ENCODE measurements around the gene ANKRD11. TPM values are rescaled to one million over a fixed set of nuclear protein-coding genes. Genes with fewer than 3 reads are reported as not detected.

The ANKRD11 gene
- total RNA-seq, 1 donor from 2014 or later: 178 TPM

DNA sequence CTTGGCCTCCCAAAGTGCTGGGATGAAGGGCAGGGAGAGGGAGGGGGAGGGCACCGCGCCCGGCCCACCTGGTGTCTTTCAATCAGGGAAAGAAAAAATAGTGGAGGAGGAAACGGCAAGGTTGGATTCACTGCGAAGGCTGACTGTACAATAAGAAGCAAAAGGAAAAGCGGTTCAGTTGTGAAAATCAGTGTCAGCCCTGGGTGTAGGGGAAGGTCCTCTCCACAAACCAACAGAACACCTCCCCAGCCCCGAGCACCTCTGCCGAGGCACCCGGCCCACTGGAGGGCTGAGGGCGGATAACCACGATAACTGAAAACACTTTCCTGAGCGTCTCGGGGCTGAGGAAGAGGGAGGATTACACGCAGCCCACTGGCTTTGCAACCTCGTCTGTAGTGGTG lies 16.4 kb upstream of the ANKRD11 start:
- Mint-ChIP-seq H3K4me1 (ENCODE audit: low read depth) (peaks cover 15% of the 10 kb centered on the region), H3K36me3 (ENCODE audit: insufficient read depth) (no peaks in the 10 kb centered on the region), H3K9me3 (ENCODE audit: low read depth) (no peaks in the 10 kb centered on the region), H3K4me3 (ENCODE audit: low read depth) (peak overlapping the region; percentile 67), H3K27me3 (no peaks in the 10 kb centered on the region), H3K27ac (no peak overlapping the region)
- no peak for DNase-seq (ENCODE audit: low spot score, unreplicated experiment)
- TF ChIP-seq, protein P1, sequence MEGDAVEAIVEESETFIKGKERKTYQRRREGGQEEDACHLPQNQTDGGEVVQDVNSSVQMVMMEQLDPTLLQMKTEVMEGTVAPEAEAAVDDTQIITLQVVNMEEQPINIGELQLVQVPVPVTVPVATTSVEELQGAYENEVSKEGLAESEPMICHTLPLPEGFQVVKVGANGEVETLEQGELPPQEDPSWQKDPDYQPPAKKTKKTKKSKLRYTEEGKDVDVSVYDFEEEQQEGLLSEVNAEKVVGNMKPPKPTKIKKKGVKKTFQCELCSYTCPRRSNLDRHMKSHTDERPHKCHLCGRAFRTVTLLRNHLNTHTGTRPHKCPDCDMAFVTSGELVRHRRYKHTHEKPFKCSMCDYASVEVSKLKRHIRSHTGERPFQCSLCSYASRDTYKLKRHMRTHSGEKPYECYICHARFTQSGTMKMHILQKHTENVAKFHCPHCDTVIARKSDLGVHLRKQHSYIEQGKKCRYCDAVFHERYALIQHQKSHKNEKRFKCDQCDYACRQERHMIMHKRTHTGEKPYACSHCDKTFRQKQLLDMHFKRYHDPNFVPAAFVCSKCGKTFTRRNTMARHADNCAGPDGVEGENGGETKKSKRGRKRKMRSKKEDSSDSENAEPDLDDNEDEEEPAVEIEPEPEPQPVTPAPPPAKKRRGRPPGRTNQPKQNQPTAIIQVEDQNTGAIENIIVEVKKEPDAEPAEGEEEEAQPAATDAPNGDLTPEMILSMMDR (IDR thresholded peaks at IDR 0.05; ENCODE audit: unreplicated experiment): no peak

DNA sequence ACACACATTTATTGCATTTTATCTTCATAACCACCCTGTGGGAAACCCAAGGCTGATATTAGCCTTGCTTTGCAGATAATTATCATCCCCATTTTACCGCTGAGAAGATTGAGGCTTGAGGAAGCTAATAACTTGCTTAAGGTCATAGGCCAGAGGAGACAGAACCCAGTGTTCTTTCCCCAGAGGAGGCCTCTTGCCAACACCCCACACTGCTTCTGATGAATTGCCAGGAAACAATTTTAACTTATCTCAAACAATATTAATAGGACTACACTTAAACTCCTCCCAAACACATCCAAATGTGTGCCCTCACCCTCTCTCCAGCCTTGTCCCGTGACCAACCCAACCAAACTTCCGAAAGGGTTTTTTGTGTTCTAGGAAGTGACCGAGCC lies 15.7 kb upstream of the ANKRD11 start:
- Mint-ChIP-seq H3K27ac (no peak overlapping the region), H3K36me3 (ENCODE audit: insufficient read depth) (no peaks in the 10 kb centered on the region), H3K4me3 (ENCODE audit: low read depth) (peak overlapping the region; percentile 40), H3K27me3 (no peaks in the 10 kb centered on the region), H3K4me1 (ENCODE audit: low read depth) (peaks cover 15% of the 10 kb centered on the region), H3K9me3 (ENCODE audit: low read depth) (no peaks in the 10 kb centered on the region)
- TF ChIP-seq, protein P1 (IDR thresholded peaks at IDR 0.05; ENCODE audit: unreplicated experiment): no peak
- no peak for DNase-seq (ENCODE audit: low spot score, unreplicated experiment)

DNA sequence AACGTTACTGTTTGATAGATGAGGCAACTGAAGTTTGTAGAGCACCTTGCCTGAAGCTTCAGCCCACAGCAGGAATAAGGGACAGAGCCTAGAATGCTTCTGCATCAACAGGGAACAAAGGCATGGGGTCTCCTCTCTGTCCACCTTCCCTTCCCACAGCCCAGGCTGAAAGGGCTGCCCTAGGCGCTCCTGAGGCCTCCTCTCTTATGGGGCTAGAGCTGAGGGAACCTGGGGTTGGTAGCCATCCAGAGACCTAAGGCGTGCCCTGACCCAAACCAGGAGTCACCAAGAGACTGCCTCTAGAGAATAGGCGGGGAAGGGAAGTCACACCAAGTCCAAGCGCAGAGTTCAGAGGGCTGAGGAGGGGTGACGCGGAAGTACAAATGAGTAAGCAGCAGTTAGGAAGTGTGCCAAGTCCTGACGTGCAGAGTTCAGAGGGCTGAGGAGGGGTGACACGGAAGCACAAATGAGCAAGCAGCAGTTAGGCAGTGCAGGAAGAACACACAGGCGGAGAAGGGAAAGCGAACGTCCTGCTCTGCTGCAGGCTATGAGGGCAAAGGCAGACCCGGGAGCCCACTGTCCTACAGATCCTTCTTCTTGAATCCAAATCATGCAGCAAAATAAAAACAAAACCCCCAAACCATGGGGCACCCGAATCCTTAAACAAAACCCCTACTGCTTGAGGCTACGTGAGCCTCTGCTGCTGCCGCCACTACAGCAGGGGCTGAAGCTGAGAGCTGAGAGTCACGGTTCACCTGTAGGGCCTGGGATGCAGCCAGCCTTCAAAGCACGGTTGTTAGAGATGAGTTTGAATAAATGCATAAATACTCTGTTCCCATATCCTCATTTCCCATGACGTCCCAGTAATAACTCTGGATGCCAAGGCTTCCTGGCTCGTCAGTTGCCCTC lies 15.1 kb upstream of the ANKRD11 start:
- Mint-ChIP-seq H3K4me3 (ENCODE audit: low read depth) (peak overlapping the region; percentile 40), H3K27ac (no peak overlapping the region), H3K4me1 (ENCODE audit: low read depth) (peaks cover 15% of the 10 kb centered on the region), H3K36me3 (ENCODE audit: insufficient read depth) (no peaks in the 10 kb centered on the region), H3K9me3 (ENCODE audit: low read depth) (no peaks in the 10 kb centered on the region), H3K27me3 (no peaks in the 10 kb centered on the region)
- no peak for DNase-seq (ENCODE audit: low spot score, unreplicated experiment)
- TF ChIP-seq, protein P1 (IDR thresholded peaks at IDR 0.05; ENCODE audit: unreplicated experiment): no peak

DNA sequence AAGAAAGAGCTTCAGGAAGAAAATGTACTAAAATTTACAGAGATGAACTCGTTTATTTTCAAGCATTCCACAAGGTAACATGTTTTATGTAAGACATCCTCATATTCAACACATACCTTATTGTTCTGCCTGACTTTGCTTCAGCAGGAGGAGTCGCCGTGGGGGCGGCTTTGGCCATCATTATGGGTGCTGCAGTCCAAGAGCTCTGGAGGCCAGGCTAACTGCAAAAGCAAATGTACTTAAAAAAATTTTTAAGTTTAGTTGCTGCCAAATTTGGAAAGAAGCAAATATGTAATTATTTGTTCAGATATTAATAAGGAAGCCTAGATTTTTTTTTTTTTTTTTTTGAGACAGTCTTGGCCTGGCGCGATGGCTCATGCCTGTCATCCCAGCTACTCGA lies 13.7 kb upstream of the ANKRD11 start:
- no peaks in the 10 kb centered on the region for H3K9me3 Mint-ChIP-seq (ENCODE audit: low read depth)
- no peak overlapping the region for H3K27ac Mint-ChIP-seq
- TF ChIP-seq, protein P1 (IDR thresholded peaks at IDR 0.05; ENCODE audit: unreplicated experiment): no peak
- peaks cover 14% of the 10 kb centered on the region for H3K4me1 Mint-ChIP-seq (ENCODE audit: low read depth)
- H3K4me3 Mint-ChIP-seq (ENCODE audit: low read depth): no peak overlapping the region
- H3K36me3 Mint-ChIP-seq (ENCODE audit: insufficient read depth): no peaks in the 10 kb centered on the region
- H3K27me3 Mint-ChIP-seq: no peaks in the 10 kb centered on the region
- no peak for DNase-seq (ENCODE audit: low spot score, unreplicated experiment)

DNA sequence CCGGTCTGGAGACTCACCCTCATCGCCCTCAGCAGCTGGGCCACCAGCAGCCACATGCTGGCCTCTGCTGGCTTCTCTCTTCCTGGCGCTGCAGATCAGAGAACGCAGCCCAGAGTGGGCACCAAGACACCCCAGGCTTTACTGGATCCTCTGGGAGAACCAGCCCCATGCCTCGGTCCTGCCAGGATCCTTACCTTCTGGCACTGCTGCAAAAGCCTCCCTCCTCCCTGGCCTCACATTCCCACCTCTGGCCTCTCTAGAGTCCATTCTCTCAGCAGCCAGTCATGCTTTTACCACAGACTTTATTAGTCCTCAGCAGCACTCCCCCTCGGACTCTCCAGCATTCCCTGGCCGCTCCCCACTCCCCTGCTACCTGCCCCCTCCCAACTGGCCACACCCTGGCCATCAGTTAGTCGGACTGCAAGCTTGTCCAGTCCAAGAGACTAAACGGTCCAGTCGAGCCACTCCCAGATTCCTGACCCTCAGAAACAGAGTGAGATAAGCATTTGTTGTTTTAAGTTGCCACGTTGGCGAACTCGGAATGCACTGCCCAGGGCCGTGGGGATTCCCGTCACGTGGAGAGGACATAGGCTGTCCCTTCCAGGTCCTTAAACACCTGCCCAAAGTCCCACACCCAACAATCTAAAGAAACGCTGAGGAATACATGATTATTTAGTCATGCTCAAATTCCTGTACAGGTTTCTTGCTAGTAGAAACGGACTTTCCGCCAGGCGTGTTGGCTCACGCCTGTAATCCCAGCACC lies 11.9 kb upstream of the ANKRD11 start:
- Mint-ChIP-seq H3K4me3 (ENCODE audit: low read depth) (no peak overlapping the region), H3K4me1 (ENCODE audit: low read depth) (peaks cover 13% of the 10 kb centered on the region), H3K27me3 (no peaks in the 10 kb centered on the region), H3K9me3 (ENCODE audit: low read depth) (no peaks in the 10 kb centered on the region), H3K36me3 (ENCODE audit: insufficient read depth) (no peaks in the 10 kb centered on the region), H3K27ac (peak overlapping the region; percentile 94)
- TF ChIP-seq, protein P1 (IDR thresholded peaks at IDR 0.05; ENCODE audit: unreplicated experiment): no peak
- peak; percentile 26 for DNase-seq (ENCODE audit: low spot score, unreplicated experiment)

All from progenitor cell of endocrine pancreas (in vitro differentiated cells).